Activated naive CD8-positive, alpha-beta T cell (primary cell): ENCODE measurements around the gene RAB3C.

Source experiments
- H3K27ac Mint-ChIP-seq: one replicate; pipeline ENCODE4 v1.8.0; 2021; ENCODE audit warnings: mixed read lengths
- H3K27me3 Mint-ChIP-seq: one replicate; pipeline ENCODE4 v1.8.0; 2021; ENCODE audit warnings: mixed read lengths
- H3K36me3 Mint-ChIP-seq: one replicate; pipeline ENCODE4 v1.8.0; 2021; ENCODE audit warnings: mixed read lengths
- H3K4me1 Mint-ChIP-seq: one replicate; pipeline ENCODE4 v1.8.0; 2021; ENCODE audit warnings: low read depth, mixed read lengths
- H3K4me3 Mint-ChIP-seq: one replicate; pipeline ENCODE4 v1.8.0; 2021; ENCODE audit warnings: mild to moderate bottlenecking, mixed read lengths
- H3K9me3 Mint-ChIP-seq: one replicate; pipeline ENCODE4 v1.8.0; 2021; ENCODE audit warnings: low read depth, mixed read lengths

Gene RAB3C

GRCh38 chr5:58635416-58635815, 52.5 kb downstream of the RAB3C start:
- no peaks in the 10 kb centered on the region for H3K9me3 Mint-ChIP-seq
- no peaks in the 10 kb centered on the region for H3K4me1 Mint-ChIP-seq
- H3K27ac Mint-ChIP-seq = no peak overlapping the region
- H3K36me3 Mint-ChIP-seq = no peaks in the 10 kb centered on the region
- no peak overlapping the region for H3K4me3 Mint-ChIP-seq
- H3K27me3 Mint-ChIP-seq = no peaks in the 10 kb centered on the region

GRCh38 chr5:58640011-58640410, 57.1 kb downstream of the RAB3C start:
- no peaks in the 10 kb centered on the region for H3K4me1 Mint-ChIP-seq
- H3K9me3 Mint-ChIP-seq = no peaks in the 10 kb centered on the region
- H3K4me3 Mint-ChIP-seq = no peak overlapping the region
- H3K27me3 Mint-ChIP-seq = no peaks in the 10 kb centered on the region
- no peak overlapping the region for H3K27ac Mint-ChIP-seq
- no peaks in the 10 kb centered on the region for H3K36me3 Mint-ChIP-seq

GRCh38 chr5:58641533-58641932, 58.7 kb downstream of the RAB3C start:
- Mint-ChIP-seq H3K4me1 (no peaks in the 10 kb centered on the region), H3K9me3 (no peaks in the 10 kb centered on the region), H3K36me3 (no peaks in the 10 kb centered on the region), H3K27me3 (no peaks in the 10 kb centered on the region), H3K27ac (no peak overlapping the region), H3K4me3 (no peak overlapping the region)

- Mint-ChIP-seq H3K27me3 (no peaks in the 10 kb centered on the region), H3K4me1 (no peaks in the 10 kb centered on the region), H3K4me3 (no peak overlapping the region)
Observed at GRCh38 chr5:58648846-58649245, 66.0 kb downstream of the RAB3C start.

GRCh38 chr5:58649716-58650115, 66.8 kb downstream of the RAB3C start:
- H3K9me3 Mint-ChIP-seq = no peaks in the 10 kb centered on the region
- no peak overlapping the region for H3K27ac Mint-ChIP-seq
- H3K4me1 Mint-ChIP-seq = no peaks in the 10 kb centered on the region
- H3K27me3 Mint-ChIP-seq = no peaks in the 10 kb centered on the region
- no peak overlapping the region for H3K4me3 Mint-ChIP-seq
- no peaks in the 10 kb centered on the region for H3K36me3 Mint-ChIP-seq

More at GRCh38 chr5:58648846-58649245, 66.0 kb downstream of the RAB3C start:
- H3K27ac Mint-ChIP-seq = no peak overlapping the region
- no peaks in the 10 kb centered on the region for H3K9me3 Mint-ChIP-seq
- H3K36me3 Mint-ChIP-seq = no peaks in the 10 kb centered on the region

GRCh38 chr5:58653521-58653920, 70.6 kb downstream of the RAB3C start:
- Mint-ChIP-seq H3K4me1 (no peaks in the 10 kb centered on the region), H3K4me3 (no peak overlapping the region), H3K36me3 (no peaks in the 10 kb centered on the region), H3K27me3 (no peaks in the 10 kb centered on the region), H3K27ac (no peak overlapping the region), H3K9me3 (no peaks in the 10 kb centered on the region)

- Mint-ChIP-seq H3K36me3 (no peaks in the 10 kb centered on the region), H3K27me3 (no peaks in the 10 kb centered on the region), H3K9me3 (peaks cover 4% of the 10 kb centered on the region), H3K27ac (no peak overlapping the region), H3K4me1 (no peaks in the 10 kb centered on the region), H3K4me3 (no peak overlapping the region)
Observed at GRCh38 chr5:58666141-58666540, 83.3 kb downstream of the RAB3C start.

- Mint-ChIP-seq H3K4me3 (no peak overlapping the region), H3K36me3 (no peaks in the 10 kb centered on the region), H3K27me3 (no peaks in the 10 kb centered on the region), H3K9me3 (peaks cover 4% of the 10 kb centered on the region), H3K4me1 (no peaks in the 10 kb centered on the region), H3K27ac (no peak overlapping the region)
Observed at GRCh38 chr5:58666598-58667581, 84.0 kb downstream of the RAB3C start.

- Mint-ChIP-seq H3K27ac (no peak overlapping the region), H3K4me3 (no peak overlapping the region), H3K4me1 (no peaks in the 10 kb centered on the region), H3K27me3 (no peaks in the 10 kb centered on the region), H3K36me3 (no peaks in the 10 kb centered on the region), H3K9me3 (peaks cover 4% of the 10 kb centered on the region)
Observed at GRCh38 chr5:58670582-58670981, 87.7 kb downstream of the RAB3C start.

- Mint-ChIP-seq H3K4me3 (no peak overlapping the region), H3K4me1 (no peaks in the 10 kb centered on the region), H3K27ac (no peak overlapping the region), H3K9me3 (peaks cover 4% of the 10 kb centered on the region), H3K27me3 (no peaks in the 10 kb centered on the region), H3K36me3 (no peaks in the 10 kb centered on the region)
Observed at GRCh38 chr5:58671155-58671554, 88.3 kb downstream of the RAB3C start.

- Mint-ChIP-seq H3K27ac (no peak overlapping the region), H3K9me3 (peaks cover 4% of the 10 kb centered on the region), H3K36me3 (no peaks in the 10 kb centered on the region), H3K4me1 (no peaks in the 10 kb centered on the region), H3K4me3 (no peak overlapping the region), H3K27me3 (no peaks in the 10 kb centered on the region)
Observed at GRCh38 chr5:58672521-58672920, 89.6 kb downstream of the RAB3C start.

GRCh38 chr5:58674070-58674469, 91.2 kb downstream of the RAB3C start:
- Mint-ChIP-seq H3K27me3 (no peaks in the 10 kb centered on the region), H3K27ac (no peak overlapping the region), H3K4me3 (no peak overlapping the region), H3K4me1 (no peaks in the 10 kb centered on the region), H3K9me3 (peaks cover 4% of the 10 kb centered on the region), H3K36me3 (no peaks in the 10 kb centered on the region)

GRCh38 chr5:58674711-58675110, 91.8 kb downstream of the RAB3C start:
- Mint-ChIP-seq H3K27me3 (no peaks in the 10 kb centered on the region), H3K36me3 (no peaks in the 10 kb centered on the region), H3K4me3 (no peak overlapping the region), H3K4me1 (no peaks in the 10 kb centered on the region), H3K9me3 (peaks cover 3% of the 10 kb centered on the region), H3K27ac (no peak overlapping the region)

- Mint-ChIP-seq H3K4me1 (no peaks in the 10 kb centered on the region), H3K4me3 (no peak overlapping the region), H3K9me3 (no peaks in the 10 kb centered on the region), H3K27me3 (no peaks in the 10 kb centered on the region), H3K27ac (no peak overlapping the region), H3K36me3 (no peaks in the 10 kb centered on the region)
Observed at GRCh38 chr5:58675341-58675740, 92.5 kb downstream of the RAB3C start.

GRCh38 chr5:58677650-58678049, 94.8 kb downstream of the RAB3C start:
- no peak overlapping the region for H3K27ac Mint-ChIP-seq

GRCh38 chr5:58680503-58680902, 97.6 kb downstream of the RAB3C start:
- H3K27me3 Mint-ChIP-seq = no peaks in the 10 kb centered on the region
- H3K9me3 Mint-ChIP-seq = no peaks in the 10 kb centered on the region
- no peak overlapping the region for H3K4me3 Mint-ChIP-seq
- H3K4me1 Mint-ChIP-seq = no peaks in the 10 kb centered on the region
- H3K27ac Mint-ChIP-seq = no peak overlapping the region
- no peaks in the 10 kb centered on the region for H3K36me3 Mint-ChIP-seq

More at GRCh38 chr5:58677650-58678049, 94.8 kb downstream of the RAB3C start:
- H3K27me3 Mint-ChIP-seq = no peaks in the 10 kb centered on the region
- no peaks in the 10 kb centered on the region for H3K36me3 Mint-ChIP-seq
- H3K4me3 Mint-ChIP-seq = no peak overlapping the region
- H3K4me1 Mint-ChIP-seq = no peaks in the 10 kb centered on the region
- H3K9me3 Mint-ChIP-seq = no peaks in the 10 kb centered on the region
